GM12891 (cell line): ENCODE data around the gene UBP1. TPM values are rescaled to one million over a fixed set of nuclear protein-coding genes. Genes with fewer than 3 reads are reported as not detected.
A peak's percentile ranks its signal among the peaks of the same experiment; 100 is the strongest.
"Not testable (repeated sequence)": the region's sequence is repeated elsewhere in the genome, so short reads cannot be mapped to it uniquely, and the experiment has no call there.

Experiments
- DNase-seq: peaks from one replicate; pipeline ENCODE4 v3.0.0; 2011; ENCODE audit warnings: low spot score; ENCODE audit not compliant: insufficient read length
- FAIRE-seq: peaks from 2 replicates; lab custom pipeline; 2011; peaks lifted over from hg19 to GRCh38; lab: Jason Lieb, UNC
- PAX5 ChIP-seq: IDR thresholded peaks from 2 replicates; pipeline ENCODE4 v1.6.1; 2011; ENCODE audit warnings: low read length, moderate library complexity, mild to moderate bottlenecking; ENCODE audit not compliant: insufficient read depth, severe bottlenecking
- POLR2A ChIP-seq: IDR thresholded peaks from 2 replicates; pipeline ENCODE4 v1.6.1; 2011; ENCODE audit warnings: low read depth, low read length, control low read depth
- POLR2AphosphoS5 ChIP-seq: IDR thresholded peaks from 2 replicates; pipeline ENCODE4 v1.6.1; 2011; ENCODE audit warnings: low read depth, low read length, control low read depth
- POU2F2 ChIP-seq: IDR thresholded peaks from 2 replicates; pipeline ENCODE4 v1.6.1; 2011; ENCODE audit warnings: low read depth, mild to moderate bottlenecking, control low read depth, low read length, moderate library complexity
- SPI1 ChIP-seq: IDR thresholded peaks from 2 replicates; pipeline ENCODE4 v1.6.1; 2011; ENCODE audit warnings: low read depth, low read length, control low read depth
- TAF1 ChIP-seq: IDR thresholded peaks from 2 replicates; pipeline ENCODE4 v1.6.1; 2011; ENCODE audit warnings: low read depth, low read length, control low read depth
- polyA plus RNA-seq: library from polyadenylated mRNA; unstranded; fragments of >200 nt; gene quantifications from one replicate; pipeline ENCODE4 v1.2.1, GENCODE V29; 2012; ENCODE audit warnings: low read depth, missing spikeins, inconsistent platforms; ENCODE audit not compliant: missing spikeins

Gene UBP1, protein sequence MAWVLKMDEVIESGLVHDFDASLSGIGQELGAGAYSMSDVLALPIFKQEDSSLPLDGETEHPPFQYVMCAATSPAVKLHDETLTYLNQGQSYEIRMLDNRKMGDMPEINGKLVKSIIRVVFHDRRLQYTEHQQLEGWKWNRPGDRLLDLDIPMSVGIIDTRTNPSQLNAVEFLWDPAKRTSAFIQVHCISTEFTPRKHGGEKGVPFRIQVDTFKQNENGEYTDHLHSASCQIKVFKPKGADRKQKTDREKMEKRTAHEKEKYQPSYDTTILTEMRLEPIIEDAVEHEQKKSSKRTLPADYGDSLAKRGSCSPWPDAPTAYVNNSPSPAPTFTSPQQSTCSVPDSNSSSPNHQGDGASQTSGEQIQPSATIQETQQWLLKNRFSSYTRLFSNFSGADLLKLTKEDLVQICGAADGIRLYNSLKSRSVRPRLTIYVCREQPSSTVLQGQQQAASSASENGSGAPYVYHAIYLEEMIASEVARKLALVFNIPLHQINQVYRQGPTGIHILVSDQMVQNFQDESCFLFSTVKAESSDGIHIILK
- polyA plus RNA-seq, result 40.7 TPM

DNA sequence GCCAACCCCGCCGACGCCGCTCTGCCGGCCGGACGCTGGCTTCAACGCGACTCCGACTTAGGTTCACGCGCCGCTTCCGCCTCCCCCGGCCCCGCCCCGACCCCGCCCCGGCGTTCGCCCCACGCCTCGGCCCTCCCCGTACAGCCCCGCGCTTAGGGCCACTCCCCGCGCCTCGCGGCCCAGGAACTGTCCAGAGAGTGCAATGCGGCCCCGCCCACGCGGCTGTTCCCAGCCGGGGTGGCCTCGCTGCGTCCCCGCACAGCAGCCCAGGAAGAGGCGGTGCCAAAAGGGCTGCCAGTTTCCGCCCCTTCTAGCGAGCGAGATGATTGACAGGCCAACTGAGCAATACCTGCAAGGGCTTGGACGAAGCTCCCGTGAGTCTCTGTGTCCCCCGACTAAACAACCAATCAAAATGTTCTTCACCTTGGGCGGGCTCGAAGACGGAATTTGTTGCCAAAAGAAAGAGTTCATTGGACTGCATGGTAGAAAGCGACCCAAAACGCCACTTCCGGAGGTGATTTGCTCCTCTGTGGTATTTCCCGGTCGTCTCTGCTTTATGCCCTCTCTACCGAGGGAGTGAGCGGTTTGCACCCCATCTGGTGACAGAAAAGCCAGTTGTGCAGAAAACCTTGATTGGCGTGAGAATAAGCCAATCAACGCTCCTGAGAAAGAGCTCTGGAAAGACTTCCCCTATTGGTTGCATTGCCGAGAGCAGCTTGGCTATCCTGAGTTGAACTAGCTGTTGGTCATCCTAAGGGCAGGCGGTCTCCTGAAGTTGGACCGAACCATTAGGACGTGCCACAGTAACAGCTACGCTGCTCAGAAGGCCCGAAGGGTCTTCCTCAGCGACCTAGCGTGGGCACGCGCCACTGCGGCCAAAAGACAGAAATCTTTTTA is at the start of gene UBP1:
Gene UBP1 (minus strand): TSS at position 78 of the 897 bp plus-strand sequence. CDS start 557 bp downstream, outside the sequence.
- TF ChIP-seq POLR2AphosphoS5, result peak; percentile 97
- 0 out of 2 replicates have a peak, but pooled peaks have one; percentile 27 for TF ChIP-seq POU2F2
- TF ChIP-seq TAF1, result peak; percentile 75
- peak; percentile 97 for TF ChIP-seq POLR2A
- TF ChIP-seq SPI1, result peak; percentile 79
- TF ChIP-seq PAX5, result no peak
- peak; percentile 97 for FAIRE-seq

GRCh38 chr3:33488683-33489082 is 48.5 kb upstream of the UBP1 start:
- DNase-seq (no peak), FAIRE-seq (no peak)
- TF ChIP-seq POLR2AphosphoS5 (no peak), POLR2A (no peak), TAF1 (no peak), SPI1 (no peak)

More for the DNA sequence above, at the start of gene UBP1:
- peak; percentile 81 for DNase-seq

DNA sequence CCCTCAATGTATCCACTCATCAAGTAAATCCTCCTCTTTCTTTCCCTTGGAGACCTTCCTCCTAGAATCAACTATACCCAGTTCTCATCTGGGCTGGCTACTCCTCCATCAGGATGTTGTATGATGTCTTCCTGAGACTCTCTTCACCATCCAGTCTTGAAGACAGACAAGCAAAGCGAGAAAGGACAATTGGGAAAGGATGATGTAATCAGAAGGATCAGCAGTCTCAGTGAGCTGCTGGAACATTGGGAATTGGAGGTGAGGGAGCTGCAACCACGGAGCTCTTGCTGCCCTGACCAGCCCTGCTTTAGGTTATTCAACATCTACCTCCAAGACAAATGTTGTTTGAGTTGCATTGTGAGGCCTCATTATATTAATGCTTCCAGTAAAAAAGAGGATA is 48.0 kb upstream of the UBP1 start:
- no peak for FAIRE-seq

GRCh38 chr3:33482111-33482521 is 41.9 kb upstream of the UBP1 start:
- no peak for DNase-seq
- no peak for FAIRE-seq
- no peak for TF ChIP-seq POU2F2
- no peak for TF ChIP-seq TAF1

More for the DNA sequence above, 48.0 kb upstream of the UBP1 start:
- no peak for DNase-seq
- TF ChIP-seq SPI1 (no peak), TAF1 (no peak), PAX5 (no peak), POLR2AphosphoS5 (no peak), POU2F2 (no peak), POLR2A (no peak)

- DNase-seq (no peak), FAIRE-seq (no peak)
- no peak for TF ChIP-seq POU2F2
- TF ChIP-seq PAX5, result no peak
- TF ChIP-seq POLR2AphosphoS5, result no peak
- no peak for TF ChIP-seq TAF1
- no peak for TF ChIP-seq POLR2A
- TF ChIP-seq SPI1, result no peak
These were observed 34.7 kb upstream of the UBP1 start for GRCh38 chr3:33474896-33475295.

DNA sequence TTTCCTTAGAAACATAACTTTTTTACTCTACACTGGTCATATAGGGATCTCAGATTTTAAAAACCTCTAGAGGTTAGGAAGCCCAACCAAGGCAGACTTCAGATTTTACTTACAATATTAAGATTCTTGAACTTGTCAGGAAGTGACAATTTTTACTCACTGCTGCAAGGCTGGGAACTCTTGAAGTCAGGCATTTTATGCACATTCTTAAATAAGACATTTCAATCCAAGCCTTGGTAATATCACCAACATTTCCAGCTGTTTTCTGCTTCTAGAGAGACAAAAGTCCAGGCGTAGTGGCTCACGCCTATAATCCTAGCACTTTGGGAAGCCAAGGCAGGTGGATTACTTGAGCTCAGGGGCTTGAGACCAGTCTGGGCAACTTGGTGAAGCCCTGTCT is 33.6 kb upstream of the UBP1 start:
- no peak for TF ChIP-seq TAF1
- no peak for TF ChIP-seq POU2F2
- FAIRE-seq, result no peak
- no peak for DNase-seq

GRCh38 chr3:33467786-33468185 is 27.6 kb upstream of the UBP1 start:
- no peak for FAIRE-seq
- DNase-seq, result no peak
- no peak for TF ChIP-seq POLR2AphosphoS5
- no peak for TF ChIP-seq POLR2A
- no peak for TF ChIP-seq PAX5

DNA sequence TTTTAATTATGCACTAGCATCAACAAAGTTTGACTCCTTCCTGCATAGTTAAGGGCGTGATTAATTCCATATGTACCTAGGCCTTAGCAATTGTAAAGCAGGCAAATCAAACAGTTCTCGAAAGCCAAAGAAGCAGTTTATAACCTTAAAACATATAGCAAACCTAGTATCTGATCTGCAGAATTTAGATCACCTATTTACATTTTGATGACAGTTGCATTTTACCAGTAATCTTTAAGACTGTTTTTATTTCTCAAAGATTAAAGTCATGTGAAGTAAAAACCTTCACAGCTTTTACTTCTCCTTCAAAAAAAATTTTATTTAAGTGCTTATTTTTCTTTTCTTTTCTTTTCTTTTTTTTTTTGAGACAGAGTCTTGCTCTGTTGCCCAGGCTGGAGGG is 20.9 kb upstream of the UBP1 start:
- FAIRE-seq (no peak), DNase-seq (no peak)
- no peak for TF ChIP-seq SPI1
- TF ChIP-seq POLR2AphosphoS5, result no peak
- no peak for TF ChIP-seq TAF1
- TF ChIP-seq PAX5, result no peak
- no peak for TF ChIP-seq POLR2A
- TF ChIP-seq POU2F2, result no peak

- not testable (repeated sequence) for DNase-seq, FAIRE-seq
These were observed 19.4 kb upstream of the UBP1 start for GRCh38 chr3:33459577-33459976.

DNA sequence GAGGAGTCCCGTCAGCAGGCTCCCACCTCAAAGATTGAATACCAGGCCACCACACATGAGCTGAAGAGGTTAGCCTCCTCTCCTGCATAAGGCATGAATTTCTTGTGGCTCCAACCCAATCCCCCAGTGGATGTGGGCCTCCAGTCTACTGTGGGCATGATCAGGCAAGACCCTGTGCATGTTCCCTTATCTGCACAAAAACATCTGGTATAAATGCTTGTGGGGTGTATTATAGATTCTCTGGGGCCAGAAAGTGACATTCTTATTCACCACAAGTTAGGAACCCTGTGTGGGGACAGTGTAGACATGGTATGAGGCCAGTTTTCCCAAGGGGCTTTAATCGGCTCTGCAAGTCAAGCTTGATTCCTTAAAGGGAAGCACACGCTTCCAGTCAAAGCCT is 18.2 kb upstream of the UBP1 start:
- DNase-seq (no peak), FAIRE-seq (no peak)
- TF ChIP-seq TAF1 (no peak), PAX5 (no peak), SPI1 (no peak), POU2F2 (no peak), POLR2A (no peak), POLR2AphosphoS5 (no peak)

- no peak for FAIRE-seq
- no peak for DNase-seq
- no peak for TF ChIP-seq POLR2A
These were observed 16.6 kb upstream of the UBP1 start for GRCh38 chr3:33456756-33457155.
